Suprapubic skin (tissue), 4 donors: ENCODE measurements around the gene MOB3B. TPM values are rescaled to one million over a fixed set of nuclear protein-coding genes. Genes with fewer than 3 reads are reported as not detected.

Experiments used
- DNase-seq, 2 donors: peaks; one replicate each; pipeline ENCODE4 v3.0.0-alpha.2; 2019; ENCODE audit warnings: low spot score in 2 of 2
- H3K27ac ChIP-seq: fragments of 200-600 bp; sonication (generic); one replicate; pipeline ENCODE4 v1.5.1; 2019
- H3K27me3 ChIP-seq: fragments of 200-600 bp; sonication (generic); one replicate; pipeline ENCODE4 v1.5.1; 2019
- H3K36me3 ChIP-seq: fragments of 200-600 bp; sonication (generic); one replicate; pipeline ENCODE4 v1.5.1; 2019
- H3K4me1 ChIP-seq: fragments of 200-600 bp; sonication (generic); one replicate; pipeline ENCODE4 v1.5.1; 2019
- H3K4me3 ChIP-seq: fragments of 200-600 bp; sonication (generic); one replicate; pipeline ENCODE4 v1.5.1; 2019; ENCODE audit warnings: mild to moderate bottlenecking
- H3K9me3 ChIP-seq: fragments of 200-600 bp; sonication (generic); one replicate; pipeline ENCODE4 v1.5.1; 2019
- EP300 ChIP-seq: sonication (generic); formaldehyde crosslinking; IDR thresholded peaks from one replicate; pipeline ENCODE4 v1.6.1; 2017; ENCODE audit warnings: antibody characterized with exemption
- POLR2A ChIP-seq, 2 donors: fragments of 450-650 bp; IDR thresholded peaks; one replicate each; pipeline ENCODE4 v1.6.1; 2017; ENCODE audit warnings: antibody characterized with exemption in 2 of 2, mild to moderate bottlenecking in 2 of 2, moderate library complexity in 2 of 2
- POLR2AphosphoS5 ChIP-seq, 3 donors: sonication (generic); formaldehyde crosslinking; IDR thresholded peaks; one replicate each; pipeline ENCODE4 v1.6.1; 2017; ENCODE audit warnings: antibody characterized with exemption in 3 of 3
- WGBS: methylation state at CpG from one replicate; pipeline ENCODE4 v1.1.5; 2018; 5-methylcytosine and 5-hydroxymethylcytosine counted together
- total RNA-seq, 4 donors: library from RNA; depleted of rRNA; stranded (reverse); fragments of >200 nt; gene quantifications; one replicate each; pipeline ENCODE4 v1.1.0, GENCODE V29; 2016
- TF ChIP-seq, protein P1 (sequence below), 2 donors: fragments of 200-600 bp in 1 of 2; fragments of 450-650 bp in 1 of 2; sonication (generic) in 1 of 2; IDR thresholded peaks; one replicate each; pipeline ENCODE4 v1.5.1; 2016 to 2019; ENCODE audit warnings: antibody characterized with exemption in 2 of 2, mild to moderate bottlenecking in 1 of 2, moderate library complexity in 1 of 2

Gene MOB3B
- total RNA-seq, result 10 to 100 TPM in 2 of 4 donors, 1 to 10 TPM in 2; 8.2 to 21.5 (median 10.9) TPM

DNA sequence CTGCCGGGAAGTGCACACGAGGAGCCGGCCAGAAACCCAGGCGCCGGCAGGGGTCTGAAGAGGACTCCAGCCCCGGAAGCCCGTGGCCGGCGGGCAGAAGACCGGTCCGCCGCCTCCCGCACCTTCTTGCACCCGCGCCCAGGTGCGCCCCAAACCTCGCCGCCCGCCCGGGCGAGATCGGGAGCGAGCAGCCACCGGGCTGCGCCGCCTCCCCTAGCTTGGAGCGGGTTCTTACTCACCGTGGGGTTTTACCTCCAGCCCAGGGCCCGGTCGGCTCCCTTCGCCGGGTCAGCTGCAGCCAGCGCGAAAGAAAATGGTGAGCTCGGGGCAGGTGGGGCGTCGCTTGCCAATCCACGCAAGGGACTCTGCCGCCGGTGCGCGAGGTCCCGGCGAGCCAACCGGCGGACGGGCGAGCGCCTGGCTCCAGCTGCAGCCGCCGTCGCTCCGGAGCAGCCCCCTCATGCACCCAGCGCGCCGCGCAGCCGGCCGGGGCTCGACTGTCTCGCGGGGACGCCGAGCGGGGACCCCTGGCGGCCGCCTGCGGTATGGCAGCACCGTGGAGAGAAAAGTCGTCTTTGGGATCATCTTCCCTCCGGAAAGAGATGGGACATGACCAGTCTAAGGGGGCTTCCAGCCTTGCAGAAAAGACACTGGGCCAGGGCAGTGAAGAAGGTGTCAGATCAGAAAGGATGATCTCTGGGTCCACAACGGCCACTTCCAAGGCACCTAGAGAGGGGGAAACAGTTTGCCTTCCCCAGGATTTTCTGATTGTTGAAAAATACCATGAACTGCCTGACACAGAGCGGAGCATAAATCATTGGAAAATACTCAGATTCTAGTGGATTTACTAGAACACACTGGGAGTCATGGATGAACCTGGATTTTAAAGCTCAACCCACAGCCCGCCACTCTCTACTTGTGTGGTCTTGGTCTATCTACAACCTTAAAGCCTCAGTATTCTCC is at the start of gene MOB3B:
TSS of gene MOB3B (minus strand) at position 499 of the 963 bp plus-strand sequence. CDS start 74,264 bp downstream, outside the sequence.
- peak in 1 of 2 donors; percentile 22 for TF ChIP-seq POLR2A (IDR thresholded peaks at IDR 0.05)
- TF ChIP-seq, protein P1, sequence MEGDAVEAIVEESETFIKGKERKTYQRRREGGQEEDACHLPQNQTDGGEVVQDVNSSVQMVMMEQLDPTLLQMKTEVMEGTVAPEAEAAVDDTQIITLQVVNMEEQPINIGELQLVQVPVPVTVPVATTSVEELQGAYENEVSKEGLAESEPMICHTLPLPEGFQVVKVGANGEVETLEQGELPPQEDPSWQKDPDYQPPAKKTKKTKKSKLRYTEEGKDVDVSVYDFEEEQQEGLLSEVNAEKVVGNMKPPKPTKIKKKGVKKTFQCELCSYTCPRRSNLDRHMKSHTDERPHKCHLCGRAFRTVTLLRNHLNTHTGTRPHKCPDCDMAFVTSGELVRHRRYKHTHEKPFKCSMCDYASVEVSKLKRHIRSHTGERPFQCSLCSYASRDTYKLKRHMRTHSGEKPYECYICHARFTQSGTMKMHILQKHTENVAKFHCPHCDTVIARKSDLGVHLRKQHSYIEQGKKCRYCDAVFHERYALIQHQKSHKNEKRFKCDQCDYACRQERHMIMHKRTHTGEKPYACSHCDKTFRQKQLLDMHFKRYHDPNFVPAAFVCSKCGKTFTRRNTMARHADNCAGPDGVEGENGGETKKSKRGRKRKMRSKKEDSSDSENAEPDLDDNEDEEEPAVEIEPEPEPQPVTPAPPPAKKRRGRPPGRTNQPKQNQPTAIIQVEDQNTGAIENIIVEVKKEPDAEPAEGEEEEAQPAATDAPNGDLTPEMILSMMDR (IDR thresholded peaks at IDR 0.05), result peak; percentile 93 to 96
- TF ChIP-seq POLR2AphosphoS5 (IDR thresholded peaks at IDR 0.05), result no peak
- no peak for TF ChIP-seq EP300
- Histone ChIP-seq H3K4me3 (peak within 1 kb of the TSS; percentile 87), H3K4me1 (peaks cover 42% of the 10 kb centered on the region), H3K36me3 (no peaks in the 10 kb centered on the region), H3K27me3 (no peaks in the 10 kb centered on the region), H3K9me3 (no peaks in the 10 kb centered on the region), H3K27ac (peak within 1 kb of the TSS; percentile 93)
- 7% methylated on average over 26 of the region's 74 CpGs for WGBS
- DNase-seq, result peak; percentile 88 to 89

DNA sequence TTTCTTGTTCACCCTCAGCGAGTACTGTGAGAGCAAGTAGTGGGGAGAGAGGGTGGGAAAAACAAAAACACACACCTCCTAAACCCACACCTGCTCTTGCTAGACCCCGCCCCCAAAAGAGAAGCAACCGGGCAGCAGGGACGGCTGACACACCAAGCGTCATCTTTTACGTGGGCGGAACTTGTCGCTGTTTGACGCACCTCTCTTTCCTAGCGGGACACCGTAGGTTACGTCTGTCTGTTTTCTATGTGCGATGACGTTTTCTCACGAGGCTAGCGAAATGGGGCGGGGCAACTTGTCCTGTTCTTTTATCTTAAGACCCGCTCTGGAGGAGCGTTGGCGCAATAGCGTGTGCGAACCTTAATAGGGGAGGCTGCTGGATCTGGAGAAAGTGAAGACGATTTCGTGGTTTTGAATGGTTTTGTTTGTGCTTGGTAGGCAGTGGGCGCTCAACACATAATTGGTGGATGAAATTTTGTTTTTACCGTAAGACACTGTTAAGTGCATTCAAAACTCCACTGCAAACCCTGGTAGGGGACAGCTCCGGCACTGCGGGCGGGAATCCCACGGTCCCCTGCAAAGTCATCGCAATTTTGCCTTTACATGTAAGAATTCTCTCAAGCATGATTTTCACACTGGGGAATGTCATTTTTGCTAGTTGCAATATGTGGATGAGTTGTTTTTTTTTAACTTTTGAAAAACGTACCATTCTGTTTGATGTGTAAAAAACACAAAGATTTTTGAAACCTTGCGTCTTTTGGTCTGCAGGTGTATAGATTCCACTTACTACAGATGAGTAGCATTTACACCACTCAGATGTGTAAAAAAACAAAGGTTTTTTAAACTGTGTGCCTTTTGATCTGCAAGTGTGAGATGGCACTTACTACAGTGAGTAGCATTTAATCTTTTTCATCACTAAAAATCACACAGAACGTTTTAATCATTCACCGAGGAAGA is 44.3 kb upstream of the MOB3B start:
- H3K27ac ChIP-seq, result peak overlapping the region; percentile 99
- TF ChIP-seq POLR2A (IDR thresholded peaks at IDR 0.05) (peak; percentile 43 to 67), EP300 (peak; percentile 94), POLR2AphosphoS5 (IDR thresholded peaks at IDR 0.05) (peak; percentile 16 to 99 (median 90))
- TF ChIP-seq, protein P1 (IDR thresholded peaks at IDR 0.05), result no peak
- peak; percentile 99 for DNase-seq
- H3K4me1 ChIP-seq, result peaks cover 28% of the 10 kb centered on the region
- no peaks in the 10 kb centered on the region for H3K36me3 ChIP-seq
- H3K27me3 ChIP-seq, result no peaks in the 10 kb centered on the region
- H3K9me3 ChIP-seq, result peaks cover 8% of the 10 kb centered on the region
- 1% methylated on average over 35 of the region's 35 CpGs for WGBS
- peak overlapping the region; percentile 89 for H3K4me3 ChIP-seq

DNA sequence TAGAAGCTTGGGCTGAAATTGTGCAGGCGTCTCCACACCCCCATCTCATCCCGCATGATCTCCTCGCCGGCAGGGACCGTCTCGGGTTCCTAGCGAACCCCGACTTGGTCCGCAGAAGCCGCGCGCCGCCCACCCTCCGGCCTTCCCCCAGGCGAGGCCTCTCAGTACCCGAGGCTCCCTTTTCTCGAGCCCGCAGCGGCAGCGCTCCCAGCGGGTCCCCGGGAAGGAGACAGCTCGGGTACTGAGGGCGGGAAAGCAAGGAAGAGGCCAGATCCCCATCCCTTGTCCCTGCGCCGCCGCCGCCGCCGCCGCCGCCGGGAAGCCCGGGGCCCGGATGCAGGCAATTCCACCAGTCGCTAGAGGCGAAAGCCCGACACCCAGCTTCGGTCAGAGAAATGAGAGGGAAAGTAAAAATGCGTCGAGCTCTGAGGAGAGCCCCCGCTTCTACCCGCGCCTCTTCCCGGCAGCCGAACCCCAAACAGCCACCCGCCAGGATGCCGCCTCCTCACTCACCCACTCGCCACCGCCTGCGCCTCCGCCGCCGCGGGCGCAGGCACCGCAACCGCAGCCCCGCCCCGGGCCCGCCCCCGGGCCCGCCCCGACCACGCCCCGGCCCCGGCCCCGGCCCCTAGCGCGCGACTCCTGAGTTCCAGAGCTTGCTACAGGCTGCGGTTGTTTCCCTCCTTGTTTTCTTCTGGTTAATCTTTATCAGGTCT is 43.5 kb upstream of the MOB3B start, which contains the start of gene C9orf72:
TSS of gene C9orf72 (minus strand) at position 564 of the 716 bp plus-strand sequence. CDS start 6,361 bp downstream, outside the sequence.
- WGBS, result under 1% methylated on average over 38 of the region's 72 CpGs
- TF ChIP-seq, protein P1 (IDR thresholded peaks at IDR 0.05), result no peak
- TF ChIP-seq POLR2AphosphoS5 (IDR thresholded peaks at IDR 0.05) (peak in 1 of 3 donors; percentile 5), POLR2A (IDR thresholded peaks at IDR 0.05) (peak; percentile 49 to 70), EP300 (no peak)
- Histone ChIP-seq H3K9me3 (peaks cover 2% of the 10 kb centered on the region), H3K36me3 (no peaks in the 10 kb centered on the region), H3K4me3 (peak within 1 kb of the TSS; percentile 89), H3K27me3 (no peaks in the 10 kb centered on the region), H3K27ac (peak within 1 kb of the TSS; percentile 99), H3K4me1 (peaks cover 28% of the 10 kb centered on the region)
- DNase-seq, result peak; percentile 85 to 89

GRCh38 chr9:27572566-27572917 is 42.9 kb upstream of the MOB3B start:
- no peaks in the 10 kb centered on the region for H3K9me3 ChIP-seq

More at GRCh38 chr9:27572566-27572917, 42.9 kb upstream of the MOB3B start:
- Histone ChIP-seq H3K4me3 (peak overlapping the region; percentile 89), H3K36me3 (no peaks in the 10 kb centered on the region), H3K27me3 (no peaks in the 10 kb centered on the region), H3K4me1 (peaks cover 28% of the 10 kb centered on the region), H3K27ac (peak overlapping the region; percentile 99)
- TF ChIP-seq EP300, result no peak
- TF ChIP-seq, protein P1 (IDR thresholded peaks at IDR 0.05), result no peak
- peak; percentile 30 to 41 (median 36) for TF ChIP-seq POLR2AphosphoS5 (IDR thresholded peaks at IDR 0.05)
- peak in 1 of 2 donors; percentile 75 for TF ChIP-seq POLR2A (IDR thresholded peaks at IDR 0.05)
- 0% methylated on average over 4 of the region's 6 CpGs for WGBS
- no peak for DNase-seq
